ENCODE data around the gene RINL. TPM values are rescaled to one million over a fixed set of nuclear protein-coding genes. Genes with fewer than 3 reads are reported as not detected.
A peak's percentile ranks its signal among the peaks of the same experiment; 100 is the strongest.

The RINL gene
- total RNA-seq, 1 donor: 1.3 TPM

DNA sequence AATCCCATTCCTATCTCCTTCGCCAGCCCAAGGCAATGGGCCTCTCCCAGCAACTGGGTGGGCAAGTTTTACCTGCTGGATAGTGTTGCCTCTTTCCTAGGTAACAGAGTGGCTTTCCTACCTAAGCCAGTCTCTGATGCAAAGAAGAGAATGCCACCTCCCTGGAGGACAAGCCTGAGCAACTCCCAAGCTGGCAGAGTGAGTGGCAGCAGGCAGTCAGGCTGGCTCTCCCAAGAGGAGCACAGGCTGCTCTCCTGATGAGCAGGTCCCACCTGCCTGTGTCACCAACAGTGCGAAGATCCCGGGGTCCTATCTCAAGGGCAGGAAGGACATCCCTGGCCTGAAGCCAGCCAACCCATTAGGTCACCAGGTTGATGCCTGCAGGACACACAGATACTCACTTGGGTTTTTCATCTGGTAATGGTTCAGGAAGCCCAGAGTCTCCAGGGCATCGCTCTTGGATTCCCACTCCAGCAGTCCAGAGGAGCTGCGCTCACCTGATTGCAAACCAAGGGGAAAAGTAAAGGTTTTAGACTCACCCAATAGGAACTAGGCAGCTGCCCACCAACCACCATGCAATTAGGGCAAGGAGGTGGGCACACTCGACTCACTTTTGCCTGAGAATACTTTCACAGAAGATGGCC is 41.0 kb downstream of the RINL start:
- TF ChIP-seq, protein P1, sequence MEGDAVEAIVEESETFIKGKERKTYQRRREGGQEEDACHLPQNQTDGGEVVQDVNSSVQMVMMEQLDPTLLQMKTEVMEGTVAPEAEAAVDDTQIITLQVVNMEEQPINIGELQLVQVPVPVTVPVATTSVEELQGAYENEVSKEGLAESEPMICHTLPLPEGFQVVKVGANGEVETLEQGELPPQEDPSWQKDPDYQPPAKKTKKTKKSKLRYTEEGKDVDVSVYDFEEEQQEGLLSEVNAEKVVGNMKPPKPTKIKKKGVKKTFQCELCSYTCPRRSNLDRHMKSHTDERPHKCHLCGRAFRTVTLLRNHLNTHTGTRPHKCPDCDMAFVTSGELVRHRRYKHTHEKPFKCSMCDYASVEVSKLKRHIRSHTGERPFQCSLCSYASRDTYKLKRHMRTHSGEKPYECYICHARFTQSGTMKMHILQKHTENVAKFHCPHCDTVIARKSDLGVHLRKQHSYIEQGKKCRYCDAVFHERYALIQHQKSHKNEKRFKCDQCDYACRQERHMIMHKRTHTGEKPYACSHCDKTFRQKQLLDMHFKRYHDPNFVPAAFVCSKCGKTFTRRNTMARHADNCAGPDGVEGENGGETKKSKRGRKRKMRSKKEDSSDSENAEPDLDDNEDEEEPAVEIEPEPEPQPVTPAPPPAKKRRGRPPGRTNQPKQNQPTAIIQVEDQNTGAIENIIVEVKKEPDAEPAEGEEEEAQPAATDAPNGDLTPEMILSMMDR (IDR thresholded peaks at IDR 0.05; ENCODE audit: insufficient read depth, low read depth, low read length): no peak
- no peak for DNase-seq (ENCODE audit: low read depth)
- no peak overlapping the region for H3K4me3 ChIP-seq (ENCODE audit: low read depth, low read length)

DNA sequence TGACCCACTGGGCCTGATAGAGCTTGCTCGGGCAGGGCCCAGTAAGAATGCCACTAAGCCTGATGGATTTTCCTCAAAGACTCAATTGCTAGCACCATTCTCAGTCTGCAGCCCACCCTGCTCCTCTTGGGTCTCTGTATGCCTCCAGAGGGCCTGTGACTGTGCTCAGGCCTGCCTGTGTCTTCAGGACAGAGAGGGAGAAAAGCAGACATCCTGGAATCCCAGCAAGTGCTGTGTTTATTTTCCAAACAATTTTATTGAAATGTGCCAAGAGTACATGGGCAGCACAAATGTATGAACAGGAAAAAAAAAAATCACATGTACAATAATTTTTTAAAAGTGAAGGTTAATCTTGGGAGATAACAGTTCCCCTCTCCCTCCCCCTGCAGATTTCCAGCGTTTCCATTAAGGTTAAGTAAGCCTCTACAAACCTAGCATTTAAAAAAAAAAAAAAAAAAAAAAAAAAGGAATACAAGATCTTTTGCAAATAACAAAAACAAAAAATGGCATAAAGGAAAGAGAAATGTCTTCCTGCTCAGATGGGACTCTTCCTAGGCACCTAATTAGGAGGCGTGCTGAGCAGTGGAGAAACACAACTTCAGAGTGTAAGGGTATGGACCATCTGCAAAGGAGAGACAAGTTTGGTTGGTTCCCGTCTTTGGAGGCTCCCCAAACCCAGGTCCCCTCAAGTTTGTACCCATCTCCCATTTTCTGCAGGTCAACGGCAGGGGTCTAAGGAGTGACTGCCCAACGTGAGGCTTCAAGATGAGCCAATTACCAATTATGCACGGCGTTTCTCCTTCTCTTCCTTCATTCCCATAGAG is 41.7 kb downstream of the RINL start:
- TF ChIP-seq, protein P1 (IDR thresholded peaks at IDR 0.05; ENCODE audit: insufficient read depth, low read depth, low read length): no peak
- no peak for DNase-seq (ENCODE audit: low read depth)
- H3K4me3 ChIP-seq (ENCODE audit: low read depth, low read length): no peak overlapping the region

DNA sequence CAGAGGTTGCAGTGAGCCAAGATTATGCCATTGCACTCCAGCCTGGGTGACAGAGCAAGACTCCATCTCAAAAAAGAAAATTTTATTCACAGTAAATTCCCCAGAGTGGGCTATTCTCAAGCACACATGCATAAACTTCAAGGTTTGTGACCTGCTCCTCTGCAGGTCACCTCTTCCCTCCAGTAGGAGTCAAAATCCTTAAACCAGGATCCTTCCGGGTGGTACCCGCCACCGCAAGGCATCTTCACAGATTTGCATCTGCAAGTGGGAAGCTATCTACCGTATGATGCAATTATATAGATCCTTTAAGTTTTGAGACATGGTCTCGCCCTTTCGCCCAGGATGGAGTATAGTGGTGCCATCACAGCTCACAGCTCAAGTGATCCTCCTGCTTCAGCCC is 43.5 kb downstream of the RINL start:
- no peak overlapping the region for H3K4me3 ChIP-seq (ENCODE audit: low read depth, low read length)
- TF ChIP-seq, protein P1 (IDR thresholded peaks at IDR 0.05; ENCODE audit: insufficient read depth, low read depth, low read length): no peak
- no peak for DNase-seq (ENCODE audit: low read depth)

DNA sequence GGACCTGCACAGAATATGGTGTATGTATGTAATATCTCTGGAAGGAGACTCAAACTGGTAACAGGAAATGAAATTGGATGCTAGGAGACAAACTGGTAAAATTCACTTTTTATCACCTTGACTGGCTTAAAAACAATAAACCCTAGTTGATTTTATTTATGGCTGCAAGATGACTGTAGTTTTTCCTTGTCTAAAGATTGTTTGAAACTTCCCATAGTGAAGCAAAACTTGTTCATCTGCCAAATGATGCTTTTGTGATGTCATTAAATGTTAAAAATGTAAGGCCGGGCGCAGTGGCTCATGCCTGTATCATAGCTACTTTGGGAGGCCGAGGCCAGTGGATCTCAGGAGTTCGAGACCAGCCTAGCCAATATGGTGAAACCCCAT is 44.0 kb downstream of the RINL start:
- TF ChIP-seq, protein P1 (IDR thresholded peaks at IDR 0.05; ENCODE audit: insufficient read depth, low read depth, low read length): no peak
- DNase-seq (ENCODE audit: low read depth): peak; percentile 22
- no peak overlapping the region for H3K4me3 ChIP-seq (ENCODE audit: low read depth, low read length)

DNA sequence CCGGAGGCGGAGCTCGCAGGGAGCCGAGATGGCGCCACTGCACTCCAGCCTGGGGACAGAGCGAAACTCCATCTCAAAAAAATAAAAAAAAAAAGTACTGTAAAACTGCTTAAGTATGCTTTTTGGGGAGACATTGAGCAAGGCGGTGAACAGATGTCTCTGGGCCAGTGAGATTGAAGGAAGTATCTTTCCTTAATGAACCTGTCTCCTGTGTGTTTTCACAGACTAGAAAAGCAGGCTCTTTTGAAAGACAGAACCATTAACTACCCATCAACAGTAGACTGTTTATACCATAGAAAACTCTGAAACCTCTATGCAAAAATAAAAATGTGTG is 45.0 kb downstream of the RINL start:
- TF ChIP-seq, protein P1 (IDR thresholded peaks at IDR 0.05; ENCODE audit: insufficient read depth, low read depth, low read length): no peak
- peak; percentile 57 for DNase-seq (ENCODE audit: low read depth)
- no peak overlapping the region for H3K4me3 ChIP-seq (ENCODE audit: low read depth, low read length)

DNA sequence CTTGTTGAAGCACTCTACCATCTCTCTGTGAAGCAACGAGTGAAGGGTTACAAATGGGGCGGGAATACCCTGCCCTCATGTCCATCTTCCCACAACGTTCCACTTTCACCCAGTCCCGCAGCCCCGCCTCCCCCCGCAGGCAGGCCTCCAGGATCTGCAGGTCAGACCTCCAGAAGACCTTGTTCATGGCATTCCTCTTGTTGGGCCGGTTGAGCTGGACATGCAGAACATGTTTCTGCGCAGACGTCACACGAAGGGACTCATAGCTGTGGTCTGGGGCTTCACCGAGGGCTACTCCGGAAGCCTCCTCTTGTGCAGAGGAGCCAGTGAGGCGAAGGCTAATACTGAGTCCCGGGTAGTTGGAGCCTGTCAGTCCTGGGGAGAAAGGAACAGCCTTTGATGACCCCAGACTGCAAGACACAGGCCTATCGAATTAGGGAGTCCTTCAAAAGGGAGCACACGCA is 46.9 kb downstream of the RINL start:
- TF ChIP-seq, protein P1 (IDR thresholded peaks at IDR 0.05; ENCODE audit: insufficient read depth, low read depth, low read length): no peak
- H3K4me3 ChIP-seq (ENCODE audit: low read depth, low read length): peak overlapping the region; percentile 70
- peak; percentile 98 for DNase-seq (ENCODE audit: low read depth)

Measured in fibroblast of villous mesenchyme (primary cell).